GM12865 (cell line): ENCODE results near the gene ATG9A.

Experiments
- DNase-seq: peaks from one replicate; pipeline ENCODE4 v3.0.0; 2010; ENCODE audit warnings: low read depth
- H3K4me3 ChIP-seq: 2 replicates; pipeline ENCODE4 v1.5.1; 2011; ENCODE audit warnings: mild to moderate bottlenecking, low read depth, low read length, control low read depth
- CTCF ChIP-seq: IDR thresholded peaks from 2 replicates; pipeline ENCODE4 v1.5.1; 2011; ENCODE audit warnings: low read length, control low read depth, low read depth, inconsistent platforms; ENCODE audit not compliant: insufficient read depth; ENCODE audit errors: missing control alignments

The ATG9A gene

GRCh38 chr2:219252084-219252483 lies 22.6 kb upstream of the ATG9A start:
- TF ChIP-seq CTCF = no peak
- peak overlapping the region; percentile 76 for H3K4me3 ChIP-seq
- DNase-seq = peak; percentile 18

GRCh38 chr2:219251656-219252055 lies 22.2 kb upstream of the ATG9A start:
- no peak for DNase-seq
- H3K4me3 ChIP-seq = no peak overlapping the region
- no peak for TF ChIP-seq CTCF

- no peak for TF ChIP-seq CTCF
- no peak for DNase-seq
- peak overlapping the region; percentile 10; the same call in 1 of the 2 replicates for H3K4me3 ChIP-seq
Measured at GRCh38 chr2:219250049-219250781, 20.8 kb upstream of the ATG9A start.

- DNase-seq = peak; percentile 70
- H3K4me3 ChIP-seq = peak overlapping the region; percentile 28
- no peak for TF ChIP-seq CTCF
Measured at GRCh38 chr2:219249203-219249980, 20.0 kb upstream of the ATG9A start.

GRCh38 chr2:219248845-219249202 lies 19.4 kb upstream of the ATG9A start:
- peak overlapping the region; percentile 28 for H3K4me3 ChIP-seq
- TF ChIP-seq CTCF = no peak
- DNase-seq = no peak

GRCh38 chr2:219247678-219248642 lies 18.5 kb upstream of the ATG9A start:
- no peak overlapping the region for H3K4me3 ChIP-seq
- DNase-seq = peak; percentile 47

More at GRCh38 chr2:219247678-219248642, 18.5 kb upstream of the ATG9A start:
- no peak for TF ChIP-seq CTCF
